Measurements from ENCODE around the gene LYPD6B. TPM values are rescaled to one million over a fixed set of nuclear protein-coding genes. Genes with fewer than 3 reads are reported as not detected.

Gene LYPD6B
- total and polyA plus RNA-seq, 10 of the 15 experiments (the other 5 are each of a cell fraction or from before 2014, with no cell fraction given), result 1.0 to 6.6 (median 4.0) TPM

- TF ChIP-seq IKZF2 (IDR thresholded peaks at IDR 0.05) (peak; percentile 90 to 91), TBL1XR1 (IDR thresholded peaks at IDR 0.05; ENCODE audit: low read depth, low read length) (peak; percentile 42; the same call in 1 of the 2 replicates), POLR2A (IDR thresholded peaks at IDR 0.05; ENCODE audit: low read depth, low read length) (no peak), MAX (IDR thresholded peaks at IDR 0.05; ENCODE audit: low read depth, low read length) (no peak), ELK1 (IDR thresholded peaks at IDR 0.05; ENCODE audit: low read depth, low read length) (peak; percentile 91; the same call in 1 of the 2 replicates), IKZF1 (conservative IDR thresholded peaks at IDR 0.05) (peak; percentile 81), SRF (IDR thresholded peaks at IDR 0.05; ENCODE audit: low read depth in 2 of 2, low read length in 2 of 2) (peak; percentile 75 to 94), RUNX3 (IDR thresholded peaks at IDR 0.05; ENCODE audit: low read length) (peak; percentile 98), EGR1 (IDR thresholded peaks at IDR 0.05; ENCODE audit: borderline replicate concordance in 1 of 2, low read depth in 2 of 2, low read length in 2 of 2) (no peak), CBFB (IDR thresholded peaks at IDR 0.05; ENCODE audit: low read depth) (peak; percentile 86), SPI1 (IDR thresholded peaks at IDR 0.05; ENCODE audit: borderline replicate concordance, insufficient read depth, low read depth, low read length) (peak; percentile 41; the same call in 1 of the 2 replicates), CEBPZ (IDR thresholded peaks at IDR 0.05; ENCODE audit: low read depth, low read length) (no peak), TCF7 (IDR thresholded peaks at IDR 0.05; ENCODE audit: borderline replicate concordance) (peak; percentile 97), NFIC (IDR thresholded peaks at IDR 0.05; ENCODE audit: low read depth, low read length) (peak; percentile 73), DPF2 (IDR thresholded peaks at IDR 0.05) (0 out of 2 replicates have a peak, but pooled peaks have one; percentile 35), RELB (IDR thresholded peaks at IDR 0.05; ENCODE audit: low read depth) (peak; percentile 63), IRF4 (IDR thresholded peaks at IDR 0.05; ENCODE audit: low read depth, low read length) (0 out of 2 replicates have a peak, but pooled peaks have one; percentile 20), FOXM1 (IDR thresholded peaks at IDR 0.05; ENCODE audit: low read depth, low read length) (peak; percentile 69; the same call in 1 of the 2 replicates), GATAD2B (conservative IDR thresholded peaks at IDR 0.05; ENCODE audit: low read depth) (0 out of 2 replicates have a peak, but pooled peaks have one; percentile 35), BCL3 (IDR thresholded peaks at IDR 0.05; ENCODE audit: borderline replicate concordance, insufficient read depth, low read depth, low read length, poor library complexity, severe bottlenecking) (peak; percentile 66)
These were observed 122.3 kb downstream of the LYPD6B start (continued) for GRCh38 chr2:149160701-149161217.
